ENCODE measurements around the gene B4GALT1.

The B4GALT1 gene

DNA sequence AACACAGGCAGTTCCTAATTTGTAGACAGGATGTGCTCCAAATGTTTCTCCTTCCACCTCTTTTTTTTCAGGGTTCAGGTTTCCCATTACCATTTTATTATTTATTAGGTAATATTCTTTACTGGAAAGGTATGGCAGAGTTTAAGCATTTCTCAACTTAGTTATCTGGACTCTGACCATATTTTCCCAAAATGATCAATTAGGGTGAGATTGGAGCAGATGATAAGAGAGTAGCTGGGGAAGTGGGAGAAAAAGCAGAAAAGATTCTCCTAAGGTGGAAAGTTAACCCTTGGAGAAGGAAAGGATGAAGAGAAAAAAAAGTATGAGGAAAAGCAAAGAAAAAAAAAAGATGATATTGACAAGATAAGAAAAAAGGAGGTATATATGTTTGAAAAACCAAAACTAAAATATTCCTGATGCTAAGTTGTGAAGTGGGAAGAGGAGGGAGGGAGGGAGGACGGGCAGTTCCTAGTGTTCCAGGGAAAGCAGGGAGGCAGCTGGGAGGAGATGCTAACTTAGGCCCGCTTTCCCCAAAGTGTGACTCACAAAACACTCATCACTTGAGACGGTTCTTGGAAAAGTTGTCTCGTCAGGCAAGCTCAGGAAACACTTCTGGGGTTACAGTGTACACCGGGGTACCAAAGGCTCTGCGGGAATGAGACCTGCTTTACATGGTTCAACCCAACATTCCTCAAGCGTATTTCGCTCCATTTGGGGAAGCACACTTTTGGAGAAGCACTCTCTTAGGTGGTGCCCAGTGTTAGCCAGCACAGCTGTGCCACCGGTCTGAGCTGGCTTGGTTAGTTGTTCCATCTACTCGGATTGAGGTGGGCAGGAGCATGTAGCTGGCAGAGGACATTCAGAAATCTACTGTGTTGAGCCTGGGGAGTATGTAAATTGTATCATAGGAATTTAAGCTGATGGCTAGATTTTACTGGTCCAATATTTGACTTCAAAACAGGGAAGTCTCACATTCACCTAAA lies 35.1 kb downstream of the B4GALT1 start:
- TF ChIP-seq GATA2 (IDR thresholded peaks at IDR 0.05; ENCODE audit: low read depth, low read length), result no peak
- no peak for TF ChIP-seq GATA3 (IDR thresholded peaks at IDR 0.05; ENCODE audit: low read depth, low read length)

DNA sequence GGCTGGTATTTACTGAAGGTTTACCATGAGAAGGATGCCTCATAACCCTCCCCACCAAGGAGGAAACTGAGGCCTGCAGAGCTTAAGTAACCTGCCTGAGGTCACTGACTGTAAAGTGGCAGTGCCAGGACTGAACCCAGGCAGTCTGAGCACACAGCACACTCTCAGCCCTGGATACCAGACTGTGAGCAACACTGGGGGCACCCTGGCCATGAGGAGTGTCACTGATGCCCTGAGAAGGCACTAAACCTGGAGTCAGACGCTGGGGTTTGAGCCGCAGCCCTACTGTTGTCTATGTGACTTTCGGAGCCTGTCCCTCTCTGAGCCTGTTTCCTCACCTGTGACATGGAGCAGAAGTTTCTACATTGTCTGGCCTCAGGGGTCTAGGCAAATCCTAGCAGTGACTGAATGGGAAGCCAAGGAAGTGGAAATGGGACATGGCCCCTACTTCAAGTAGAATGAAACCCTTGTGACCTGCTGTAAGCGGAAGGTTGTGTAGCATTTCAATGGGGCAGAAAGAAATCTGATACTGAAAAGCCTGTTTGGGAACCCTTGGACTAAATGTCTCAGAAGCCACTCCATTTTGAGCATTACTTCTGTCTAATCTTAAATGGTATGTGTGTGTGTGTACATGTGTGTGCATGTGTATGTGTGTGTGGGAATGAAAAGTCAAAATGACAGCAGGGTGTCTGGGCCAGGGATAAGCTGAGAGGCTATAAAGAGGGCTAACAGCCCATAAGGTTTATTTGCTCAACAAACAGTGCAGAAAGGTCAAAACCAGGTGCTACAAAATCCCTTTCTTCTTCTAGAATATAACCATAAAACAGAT lies 36.0 kb downstream of the B4GALT1 start:
- TF ChIP-seq GATA3 (IDR thresholded peaks at IDR 0.05; ENCODE audit: low read depth, low read length), result no peak
- TF ChIP-seq GATA2 (IDR thresholded peaks at IDR 0.05; ENCODE audit: low read depth, low read length), result no peak

DNA sequence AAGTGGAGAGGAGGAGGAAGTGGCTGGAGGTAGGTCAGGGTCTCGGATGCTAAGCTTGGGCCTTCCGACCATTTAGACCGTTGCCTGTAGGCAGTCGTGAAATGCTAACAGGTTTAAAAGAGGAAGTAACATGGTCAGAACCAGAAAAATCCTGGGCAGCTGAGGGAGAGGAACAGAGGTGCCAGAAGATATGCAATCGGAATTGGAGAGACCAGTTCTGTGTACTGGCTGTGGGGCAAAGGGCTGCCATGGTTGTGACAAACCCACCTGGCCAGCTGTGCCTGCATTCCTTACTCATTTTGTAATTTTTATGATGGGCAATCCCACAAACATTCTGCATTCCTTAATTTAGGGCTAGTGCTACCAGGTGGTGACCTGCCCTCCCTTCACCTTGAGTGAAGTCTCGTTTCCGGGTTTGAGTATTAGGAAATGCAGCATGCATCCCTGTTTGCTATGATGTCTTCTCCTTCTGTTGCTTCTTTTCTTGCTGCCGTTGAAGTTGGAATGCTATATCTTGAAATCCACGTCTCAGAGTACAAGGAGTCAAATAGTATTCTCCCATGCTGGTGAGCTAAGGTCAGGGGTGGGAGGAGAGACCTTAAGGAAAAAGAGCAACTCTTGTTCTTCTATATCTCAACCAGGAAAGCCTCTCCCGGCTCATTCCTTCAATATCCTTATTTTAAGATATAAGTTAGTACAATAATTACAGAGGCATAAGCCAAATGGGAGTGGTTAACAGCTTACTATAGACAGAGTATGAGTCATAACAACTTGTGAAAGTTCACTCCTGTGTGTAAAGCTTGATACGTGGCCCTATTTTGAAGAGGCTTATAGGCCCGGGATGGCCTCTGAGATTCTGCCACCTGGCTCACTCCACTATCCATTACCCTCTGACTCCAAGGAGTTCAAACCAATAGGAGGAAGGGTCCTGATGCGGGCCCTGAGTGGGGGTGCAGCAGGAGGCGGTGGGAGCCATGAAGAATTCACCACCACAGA lies 37.0 kb downstream of the B4GALT1 start:
- no peak for TF ChIP-seq GATA3 (IDR thresholded peaks at IDR 0.05; ENCODE audit: low read depth, low read length)
- TF ChIP-seq GATA2 (IDR thresholded peaks at IDR 0.05; ENCODE audit: low read depth, low read length), result no peak

DNA sequence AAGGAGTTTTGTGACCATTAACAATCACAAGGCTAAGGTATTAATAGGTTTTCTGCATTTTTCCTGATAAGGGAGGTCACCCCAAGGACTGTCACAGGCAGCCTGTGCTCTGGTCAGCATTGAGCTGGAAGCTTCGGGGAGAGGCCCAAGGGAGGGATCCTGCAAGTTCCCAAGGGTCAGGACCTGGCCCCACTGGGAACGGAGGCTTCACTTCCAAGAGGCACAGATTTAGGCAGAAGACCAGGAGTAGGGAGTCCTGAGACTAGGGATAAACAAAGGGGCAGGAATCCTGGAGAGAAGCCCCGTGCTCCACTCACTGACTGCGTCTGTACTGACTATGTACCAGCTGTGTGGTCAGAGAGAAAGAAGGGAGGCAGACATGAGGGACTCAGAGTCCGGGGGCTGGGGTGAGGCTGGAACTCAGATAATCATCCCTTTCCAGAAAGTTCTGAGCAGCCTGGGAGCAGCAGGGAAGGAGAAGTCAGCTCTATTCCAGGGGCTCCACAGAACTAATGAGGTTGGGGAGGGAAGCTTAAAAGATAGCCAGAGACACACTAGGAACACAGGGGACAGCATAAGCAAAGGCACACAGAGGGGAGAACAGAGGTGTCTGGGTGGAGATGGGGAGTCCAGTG lies 37.8 kb downstream of the B4GALT1 start:
- TF ChIP-seq GATA2 (IDR thresholded peaks at IDR 0.05; ENCODE audit: low read depth, low read length) (no peak), GATA3 (IDR thresholded peaks at IDR 0.05; ENCODE audit: low read depth, low read length) (no peak)

DNA sequence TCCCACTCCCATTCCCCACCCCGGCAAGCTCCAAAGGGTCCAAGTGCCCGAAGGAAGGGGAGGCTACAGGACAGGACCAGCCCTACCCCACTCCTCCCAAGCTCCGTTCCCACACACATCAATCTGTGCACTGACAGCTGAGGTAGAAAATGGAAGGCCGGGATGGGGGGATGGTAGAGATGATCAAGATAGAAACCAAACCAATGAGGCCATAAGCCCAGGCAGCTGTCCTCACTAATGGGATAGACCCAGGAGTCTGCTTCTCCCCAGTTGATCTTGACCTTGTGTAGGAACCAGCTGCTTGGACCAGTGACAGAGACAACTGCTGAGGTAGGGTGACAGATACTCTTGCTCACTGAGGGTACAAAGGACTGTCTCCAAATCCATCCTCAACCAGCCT lies 38.6 kb downstream of the B4GALT1 start:
- TF ChIP-seq GATA2 (IDR thresholded peaks at IDR 0.05; ENCODE audit: low read depth, low read length), result no peak
- no peak for TF ChIP-seq GATA3 (IDR thresholded peaks at IDR 0.05; ENCODE audit: low read depth, low read length)

DNA sequence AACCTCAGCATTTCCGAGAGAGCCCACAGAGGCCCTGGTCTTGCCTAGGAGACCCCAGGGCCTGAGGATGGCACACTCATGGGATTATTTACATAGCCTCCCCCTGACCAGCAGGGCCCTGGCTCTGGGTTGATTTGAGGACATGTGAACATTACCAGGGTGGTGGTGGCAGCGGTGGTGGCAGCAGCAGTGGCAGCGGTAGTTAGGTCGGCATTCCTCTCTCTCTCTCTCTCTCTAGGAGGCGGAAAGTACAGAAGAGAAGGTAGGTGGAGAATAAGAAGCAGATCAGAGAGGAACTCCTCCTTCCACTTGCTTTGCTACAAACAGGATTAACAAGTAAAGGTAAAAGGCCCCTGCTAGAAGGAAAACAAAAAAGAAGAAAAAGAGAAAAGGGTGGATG lies 39.3 kb downstream of the B4GALT1 start:
- TF ChIP-seq GATA3 (IDR thresholded peaks at IDR 0.05; ENCODE audit: low read depth, low read length) (no peak), GATA2 (IDR thresholded peaks at IDR 0.05; ENCODE audit: low read depth, low read length) (no peak)

DNA sequence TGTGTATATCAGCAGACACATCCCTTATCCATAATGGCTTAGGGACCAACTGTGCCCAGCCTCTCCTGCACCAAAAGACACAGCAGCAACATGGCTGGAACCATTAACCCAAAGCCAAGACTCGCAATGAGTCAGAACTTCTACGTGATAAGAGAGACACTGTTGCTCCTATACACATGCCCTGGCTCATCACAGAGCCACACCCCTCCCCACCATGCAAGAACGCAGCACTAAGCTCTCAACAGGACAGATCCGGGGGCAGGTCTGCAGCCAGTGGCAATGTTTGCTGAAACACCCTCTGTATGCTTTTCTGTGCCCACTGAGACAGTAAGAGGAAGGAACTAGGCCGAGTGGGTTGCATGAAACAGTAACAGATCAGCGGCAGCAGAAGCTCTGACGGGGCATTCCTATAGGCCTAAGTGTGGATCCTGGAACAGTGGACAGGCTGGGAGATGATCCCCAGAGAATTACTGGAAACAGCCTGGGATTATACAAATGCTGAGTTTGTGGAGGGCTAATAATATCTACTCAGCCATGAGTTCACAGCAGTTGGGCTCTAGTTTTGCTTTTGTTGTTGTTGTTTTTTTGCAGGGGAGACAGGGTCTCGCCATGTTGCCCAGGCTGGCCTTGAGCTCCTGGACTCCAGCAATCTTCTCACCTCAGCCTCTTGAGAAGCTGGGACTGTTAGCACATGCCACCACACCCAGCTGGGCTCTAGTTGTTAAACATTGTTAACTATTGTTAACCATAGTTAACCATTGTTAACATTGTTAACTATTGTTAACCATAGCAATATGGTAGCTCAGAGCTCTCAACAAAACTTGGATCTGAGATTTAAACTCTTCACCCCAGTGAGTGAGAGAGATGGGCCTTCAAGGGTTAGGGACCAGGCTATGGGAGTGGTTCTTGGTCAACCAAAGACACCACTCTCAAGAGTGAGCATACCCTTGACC lies 41.0 kb downstream of the B4GALT1 start:
- TF ChIP-seq GATA3 (IDR thresholded peaks at IDR 0.05; ENCODE audit: low read depth, low read length), result no peak
- no peak for TF ChIP-seq GATA2 (IDR thresholded peaks at IDR 0.05; ENCODE audit: low read depth, low read length)

DNA sequence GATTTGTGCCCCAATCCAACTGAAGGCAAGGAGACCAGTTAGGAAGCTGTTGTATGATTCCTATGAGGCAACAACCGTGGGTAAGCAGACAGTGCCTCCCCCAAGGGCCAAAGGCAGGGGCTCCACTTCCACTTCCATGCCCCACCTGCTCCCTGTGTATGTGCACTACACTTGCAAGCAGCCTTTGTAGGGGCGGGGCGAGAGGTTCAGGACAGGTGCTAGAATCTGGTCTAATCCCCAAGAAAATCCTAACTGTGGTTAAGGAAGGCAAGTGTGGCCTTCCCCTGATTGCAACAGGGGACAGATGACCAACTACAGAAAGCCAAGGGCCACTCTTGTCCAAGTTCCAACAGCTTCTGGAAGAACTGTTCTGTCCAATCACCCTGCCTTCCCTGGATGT lies 41.7 kb downstream of the B4GALT1 start:
- TF ChIP-seq GATA2 (IDR thresholded peaks at IDR 0.05; ENCODE audit: low read depth, low read length), result no peak
- TF ChIP-seq GATA3 (IDR thresholded peaks at IDR 0.05; ENCODE audit: low read depth, low read length), result no peak

DNA sequence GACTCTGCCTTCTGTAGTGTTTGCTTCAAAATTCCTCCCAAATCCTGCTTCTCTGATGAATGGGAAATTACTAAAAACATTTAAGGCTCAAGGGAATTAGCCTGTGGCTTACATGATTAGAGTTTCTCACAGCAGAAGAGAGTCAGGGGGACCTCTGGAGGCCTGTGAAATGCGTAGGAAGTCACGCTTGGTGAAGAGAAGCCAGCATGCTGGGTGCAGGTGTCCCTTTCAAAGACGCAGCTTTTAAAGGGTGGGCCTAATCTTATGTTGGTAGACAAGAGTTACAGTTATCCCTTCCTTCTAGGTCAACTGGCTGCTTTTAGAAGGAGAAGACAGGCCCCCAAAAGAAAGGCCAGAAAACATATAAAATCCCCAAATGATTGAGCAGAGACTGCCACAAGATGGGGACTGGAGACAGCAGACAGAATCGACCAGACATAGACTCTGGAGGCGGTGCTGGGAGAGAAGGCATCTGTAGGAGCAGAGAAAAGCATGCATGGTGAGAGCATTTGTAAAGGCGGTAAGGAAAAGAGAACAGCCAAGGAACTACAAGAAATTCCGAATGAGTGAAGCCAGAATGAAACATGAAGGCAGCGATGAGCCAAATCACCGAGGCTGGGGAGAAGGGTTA lies 42.3 kb downstream of the B4GALT1 start:
- no peak for TF ChIP-seq GATA2 (IDR thresholded peaks at IDR 0.05; ENCODE audit: low read depth, low read length)
- TF ChIP-seq GATA3 (IDR thresholded peaks at IDR 0.05; ENCODE audit: low read depth, low read length), result no peak

DNA sequence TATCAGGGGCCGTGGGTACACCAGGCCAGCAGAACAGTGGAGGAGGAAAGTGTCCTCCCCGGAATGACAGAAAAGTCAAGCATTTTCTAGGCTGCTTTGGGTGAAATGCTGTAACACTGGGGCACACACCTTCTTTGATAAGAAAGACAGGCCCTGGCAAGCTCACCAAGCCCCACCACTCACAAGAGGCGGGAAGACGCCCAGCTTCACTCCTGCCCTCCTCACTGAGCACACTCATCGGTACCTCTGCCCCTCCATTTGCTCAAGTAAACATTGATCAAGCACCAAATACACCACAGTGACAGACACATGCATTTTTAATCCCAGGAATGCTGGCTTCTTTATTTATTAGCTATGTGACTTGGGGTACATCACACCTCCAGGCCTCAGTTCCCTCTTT lies 43.1 kb downstream of the B4GALT1 start:
- TF ChIP-seq GATA2 (IDR thresholded peaks at IDR 0.05; ENCODE audit: low read depth, low read length), result no peak
- TF ChIP-seq GATA3 (IDR thresholded peaks at IDR 0.05; ENCODE audit: low read depth, low read length), result no peak

DNA sequence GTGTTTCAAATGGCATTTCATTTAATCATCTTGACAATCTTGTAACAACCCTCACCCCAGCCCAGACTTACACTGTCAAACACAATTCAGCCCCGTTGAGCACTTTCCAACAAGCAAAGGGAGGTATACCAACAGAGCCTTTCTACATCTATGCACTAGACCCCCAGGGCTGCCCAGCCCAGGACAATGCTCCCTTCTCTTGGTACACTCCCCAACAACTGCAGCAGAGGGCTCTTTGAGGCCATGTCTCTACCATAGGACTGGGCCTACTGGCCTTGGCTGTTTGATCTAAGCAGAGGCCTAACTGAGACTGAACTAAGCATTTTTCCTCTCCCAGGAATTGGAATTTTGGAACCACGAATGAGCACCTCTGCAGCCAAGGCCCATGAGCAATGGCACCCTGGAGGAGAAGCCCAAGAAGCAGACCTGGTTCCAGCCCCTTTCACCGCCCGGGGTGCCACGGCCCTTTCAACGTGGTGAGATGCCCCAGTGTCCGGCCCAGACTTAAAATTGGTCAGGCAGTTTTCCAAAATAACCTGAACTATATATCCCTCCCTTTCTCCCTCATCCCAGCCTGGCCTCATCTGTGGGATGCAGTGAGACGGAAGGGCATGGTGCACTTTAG lies 43.6 kb downstream of the B4GALT1 start:
- no peak for TF ChIP-seq GATA3 (IDR thresholded peaks at IDR 0.05; ENCODE audit: low read depth, low read length)
- TF ChIP-seq GATA2 (IDR thresholded peaks at IDR 0.05; ENCODE audit: low read depth, low read length), result no peak
